Measurements from ENCODE around the gene C9orf153. TPM values are rescaled to one million over a fixed set of nuclear protein-coding genes. Genes with fewer than 3 reads are reported as not detected.

Gene C9orf153
- total and polyA plus RNA-seq, 7 donors = 0.04 to 0.51 (median 0.17) TPM; not detected in 1

DNA sequence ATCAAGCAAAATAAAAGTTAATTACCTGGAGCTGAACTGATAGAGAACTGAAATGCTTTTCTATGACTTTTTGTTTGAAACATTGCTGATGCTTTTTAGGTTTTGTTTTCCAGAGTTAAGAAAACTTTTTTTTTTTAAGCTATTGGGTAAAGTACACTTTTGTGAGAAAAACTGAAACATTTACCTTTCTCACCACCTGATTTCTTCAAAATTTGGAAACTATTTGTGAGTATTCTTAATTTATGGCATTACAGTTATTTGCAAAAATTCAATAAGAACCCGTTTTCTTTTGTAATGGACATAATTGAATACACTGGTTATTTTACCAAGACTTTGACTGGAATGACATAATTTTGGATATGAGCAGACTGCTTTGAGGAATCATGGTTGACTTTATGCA is 6.6 kb downstream of the C9orf153 start:
- Histone ChIP-seq H3K27ac (no peak overlapping the region), H3K4me1 (no peaks in the 10 kb centered on the region), H3K27me3 (ENCODE audit: insufficient read depth in 3 of 3, low read length in 2 of 3) (no peaks in the 10 kb centered on the region), H3K36me3 (ENCODE audit: insufficient read depth in 1 of 2, low read depth in 1 of 2) (no peaks in the 10 kb centered on the region), H3K9me3 (no peaks in the 10 kb centered on the region), H3K4me3 (no peak overlapping the region)
- ATAC-seq (no peak), DNase-seq (no peak)
- TF ChIP-seq, protein P1, sequence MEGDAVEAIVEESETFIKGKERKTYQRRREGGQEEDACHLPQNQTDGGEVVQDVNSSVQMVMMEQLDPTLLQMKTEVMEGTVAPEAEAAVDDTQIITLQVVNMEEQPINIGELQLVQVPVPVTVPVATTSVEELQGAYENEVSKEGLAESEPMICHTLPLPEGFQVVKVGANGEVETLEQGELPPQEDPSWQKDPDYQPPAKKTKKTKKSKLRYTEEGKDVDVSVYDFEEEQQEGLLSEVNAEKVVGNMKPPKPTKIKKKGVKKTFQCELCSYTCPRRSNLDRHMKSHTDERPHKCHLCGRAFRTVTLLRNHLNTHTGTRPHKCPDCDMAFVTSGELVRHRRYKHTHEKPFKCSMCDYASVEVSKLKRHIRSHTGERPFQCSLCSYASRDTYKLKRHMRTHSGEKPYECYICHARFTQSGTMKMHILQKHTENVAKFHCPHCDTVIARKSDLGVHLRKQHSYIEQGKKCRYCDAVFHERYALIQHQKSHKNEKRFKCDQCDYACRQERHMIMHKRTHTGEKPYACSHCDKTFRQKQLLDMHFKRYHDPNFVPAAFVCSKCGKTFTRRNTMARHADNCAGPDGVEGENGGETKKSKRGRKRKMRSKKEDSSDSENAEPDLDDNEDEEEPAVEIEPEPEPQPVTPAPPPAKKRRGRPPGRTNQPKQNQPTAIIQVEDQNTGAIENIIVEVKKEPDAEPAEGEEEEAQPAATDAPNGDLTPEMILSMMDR (IDR thresholded peaks at IDR 0.05) = no peak
- intact Hi-C loops (cut with DNase I) = no loop called here
- WGBS, 3 donors = 93 to 95% (median 95%) methylated on average over 1 of the region's 1 CpG

DNA sequence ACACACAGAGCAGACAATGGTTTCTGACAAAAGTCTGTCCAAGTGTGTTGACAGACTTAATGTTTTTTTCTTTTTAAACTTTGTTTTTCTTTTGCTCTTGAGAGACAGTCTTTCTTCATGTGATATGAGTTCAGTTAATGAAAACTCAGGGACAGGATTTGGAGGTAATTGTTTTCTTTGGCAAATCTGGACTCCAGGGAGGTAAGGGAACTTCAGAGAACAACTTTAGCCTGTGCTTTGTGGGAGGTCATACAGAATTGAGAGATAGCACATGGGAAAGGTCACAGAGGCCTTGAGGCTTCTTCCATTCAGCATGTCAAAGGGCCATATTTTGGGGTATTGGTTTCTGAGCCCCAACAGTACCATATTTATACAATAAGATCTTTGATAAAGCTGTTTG is 9.3 kb downstream of the C9orf153 start:
- DNase-seq (no peak), ATAC-seq (no peak)
- intact Hi-C loops (cut with DNase I) = no loop called here
- no peaks in the 10 kb centered on the region for H3K9me3 ChIP-seq
- TF ChIP-seq, protein P1 (IDR thresholded peaks at IDR 0.05) = no peak
- H3K27me3 ChIP-seq (ENCODE audit: insufficient read depth in 3 of 3, low read length in 2 of 3) = no peaks in the 10 kb centered on the region
- no peak overlapping the region for H3K4me3 ChIP-seq
- H3K4me1 ChIP-seq = no peaks in the 10 kb centered on the region
- no peak overlapping the region for H3K27ac ChIP-seq
- H3K36me3 ChIP-seq (ENCODE audit: insufficient read depth in 1 of 2, low read depth in 1 of 2) = no peaks in the 10 kb centered on the region

DNA sequence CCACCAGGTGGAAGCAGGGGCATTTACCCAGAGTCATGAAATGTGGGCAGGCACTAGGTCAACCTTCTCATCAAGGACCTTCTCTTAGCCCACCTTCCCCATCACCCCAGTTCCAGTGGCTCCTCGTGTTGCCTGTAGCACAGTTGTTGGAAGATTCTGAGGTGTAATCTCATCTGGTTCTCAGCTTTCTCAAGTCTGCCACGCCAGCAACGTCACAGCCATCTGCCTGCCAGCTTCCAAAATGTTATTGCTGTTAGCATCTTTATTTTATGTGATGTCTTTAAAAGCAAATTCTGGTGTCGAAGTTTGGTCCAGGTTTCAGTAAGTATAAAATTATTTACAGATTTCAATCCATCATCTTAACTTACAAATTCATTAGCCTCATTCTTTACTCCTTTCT is 10.7 kb downstream of the C9orf153 start:
- Histone ChIP-seq H3K4me3 (no peak overlapping the region), H3K27ac (no peak overlapping the region), H3K4me1 (no peaks in the 10 kb centered on the region), H3K36me3 (ENCODE audit: insufficient read depth in 1 of 2, low read depth in 1 of 2) (no peaks in the 10 kb centered on the region), H3K9me3 (no peaks in the 10 kb centered on the region), H3K27me3 (ENCODE audit: insufficient read depth in 3 of 3, low read length in 2 of 3) (no peaks in the 10 kb centered on the region)
- ATAC-seq (no peak), DNase-seq (no peak)
- WGBS, 3 donors = 49 to 80% (median 61%) methylated on average over 4 of the region's 4 CpGs
- intact Hi-C loops (cut with DNase I) = no loop called here
- TF ChIP-seq, protein P1 (IDR thresholded peaks at IDR 0.05) = no peak

DNA sequence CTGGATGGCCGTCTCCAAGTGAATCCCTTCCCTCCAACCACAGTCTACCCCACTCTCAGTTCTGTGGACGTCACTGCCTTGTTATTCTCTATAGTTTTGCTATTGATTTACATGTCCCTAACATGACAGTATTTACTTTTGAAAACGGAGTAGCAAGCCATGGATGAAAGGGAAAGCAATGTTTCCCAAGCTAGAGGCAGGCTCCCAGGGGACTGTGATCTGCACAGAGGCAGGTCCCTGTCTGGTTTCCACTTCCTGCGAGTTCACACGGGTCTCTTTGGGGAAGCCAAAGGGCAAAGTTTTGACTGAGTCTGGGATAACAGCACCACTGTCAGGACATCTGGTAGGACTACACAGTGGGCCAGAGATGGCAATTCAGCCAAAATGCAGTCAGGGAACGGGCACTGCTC is 12.7 kb downstream of the C9orf153 start:
- no peak overlapping the region for H3K27ac ChIP-seq
- ATAC-seq = no peak
- TF ChIP-seq, protein P1 (IDR thresholded peaks at IDR 0.05) = peak; percentile 17
- DNase-seq = peak in 1 of 2 donors; percentile 48
- H3K36me3 ChIP-seq (ENCODE audit: insufficient read depth in 1 of 2, low read depth in 1 of 2) = no peaks in the 10 kb centered on the region
- intact Hi-C loops (cut with DNase I) = no loop called here
- H3K27me3 ChIP-seq (ENCODE audit: insufficient read depth in 3 of 3, low read length in 2 of 3) = no peaks in the 10 kb centered on the region
- 33 to 40% (median 35%) methylated on average over 6 of the region's 6 CpGs for WGBS, 3 donors
- no peaks in the 10 kb centered on the region for H3K4me1 ChIP-seq
- H3K9me3 ChIP-seq = no peaks in the 10 kb centered on the region
- H3K4me3 ChIP-seq = no peak overlapping the region

DNA sequence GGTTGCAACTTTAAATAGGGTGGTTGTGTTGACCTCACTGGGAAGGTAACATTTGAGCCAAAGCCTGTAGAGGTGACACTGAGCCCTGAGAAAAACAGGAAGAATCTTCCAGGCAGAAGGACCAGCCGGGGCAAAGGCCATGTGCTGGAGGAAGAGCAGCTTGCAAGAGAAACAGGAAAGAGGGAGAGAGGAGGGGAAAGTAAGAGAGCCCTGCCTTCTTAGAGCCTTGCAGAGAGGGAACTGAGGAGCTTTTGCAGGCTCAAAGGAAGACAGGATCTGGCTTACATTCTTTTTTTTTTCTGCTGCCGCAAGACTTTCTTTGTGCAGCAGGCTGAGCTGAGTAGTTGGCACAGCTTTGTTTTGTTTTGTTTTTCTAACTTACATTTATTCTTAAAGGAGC is 17.4 kb downstream of the C9orf153 start:
- no peaks in the 10 kb centered on the region for H3K9me3 ChIP-seq
- no peak for DNase-seq
- no peak overlapping the region for H3K27ac ChIP-seq
- intact Hi-C loops (cut with DNase I) = no loop called here
- no peak for ATAC-seq
- H3K27me3 ChIP-seq (ENCODE audit: insufficient read depth in 3 of 3, low read length in 2 of 3) = no peaks in the 10 kb centered on the region
- TF ChIP-seq, protein P1 (IDR thresholded peaks at IDR 0.05) = no peak
- 46 to 75% (median 47%) methylated on average over 2 of the region's 2 CpGs for WGBS, 3 donors
- H3K4me3 ChIP-seq = no peak overlapping the region
- no peaks in the 10 kb centered on the region for H3K36me3 ChIP-seq (ENCODE audit: insufficient read depth in 1 of 2, low read depth in 1 of 2)
- H3K4me1 ChIP-seq = no peaks in the 10 kb centered on the region
